NCI-H460 (cell line): Measurements from ENCODE around the gene GID4. TPM values are rescaled to one million over a fixed set of nuclear protein-coding genes. Genes with fewer than 3 reads are reported as not detected.

Experiments
- DNase-seq: peaks from one replicate; pipeline ENCODE4 v3.0.0-alpha.2; 2016; ENCODE audit warnings: low read depth; ENCODE audit errors: extremely low read depth
- total RNA-seq: library from RNA; depleted of rRNA; stranded (reverse); fragments of >200 nt; shearing (Covaris generic); gene quantifications from 2 replicates; pipeline ENCODE4 v1.2.3, GENCODE V29; 2014

Gene GID4
- total RNA-seq, 1 experiment from 2014 or later: 14.8 TPM

GRCh38 chr17:18015593-18015992, 23.6 kb upstream of the GID4 start:
- DNase-seq: no peak

GRCh38 chr17:18016426-18016825, 22.8 kb upstream of the GID4 start:
- no peak for DNase-seq

GRCh38 chr17:18017958-18018357, 21.2 kb upstream of the GID4 start:
- DNase-seq: no peak

- no peak for DNase-seq
Measured at GRCh38 chr17:18018411-18018921, 20.7 kb upstream of the GID4 start.

GRCh38 chr17:18019838-18020154, 19.4 kb upstream of the GID4 start:
- no peak for DNase-seq

- DNase-seq: no peak
Measured at GRCh38 chr17:18020971-18021370, 18.2 kb upstream of the GID4 start.

GRCh38 chr17:18021372-18021771, 17.8 kb upstream of the GID4 start:
- no peak for DNase-seq

GRCh38 chr17:18025241-18025944, 13.8 kb upstream of the GID4 start:
- DNase-seq: peak; percentile 30

- DNase-seq: no peak
Measured at GRCh38 chr17:18025945-18026776, 13.0 kb upstream of the GID4 start.

- DNase-seq: no peak
Measured at GRCh38 chr17:18027280-18027679, 11.9 kb upstream of the GID4 start.

GRCh38 chr17:18028114-18028951, 10.9 kb upstream of the GID4 start:
- no peak for DNase-seq

- DNase-seq: no peak
Measured at GRCh38 chr17:18028952-18029540, 10.2 kb upstream of the GID4 start.

- DNase-seq: no peak
Measured at GRCh38 chr17:18031955-18032354, 7.3 kb upstream of the GID4 start.

GRCh38 chr17:18033442-18034099, 5.6 kb upstream of the GID4 start:
- DNase-seq: peak; percentile 77

- DNase-seq: no peak
Measured at GRCh38 chr17:18035704-18036103, 3.5 kb upstream of the GID4 start.

- DNase-seq: no peak
Measured at GRCh38 chr17:18037486-18037885, 1.7 kb upstream of the GID4 start.

GRCh38 chr17:18038149-18038850, 908 bp upstream of the GID4 start:
- DNase-seq: no peak

GRCh38 chr17:18039535-18040260, 490 bp downstream of the GID4 start:
- no peak for DNase-seq
